Measurements from ENCODE around the gene MIR17HG. TPM values are rescaled to one million over a fixed set of nuclear protein-coding genes. Genes with fewer than 3 reads are reported as not detected.

Gene MIR17HG
- total and polyA plus RNA-seq, 5 donors = 1.1 to 2.6 (median 1.9) TPM

- H3K4me1 ChIP-seq (ENCODE audit: control insufficient read depth, insufficient read depth, low read length) = no peaks in the 10 kb centered on the region
- no peak overlapping the region for H3K4me3 ChIP-seq (ENCODE audit: low read length)
- 50% methylated on average over 6 of the region's 6 CpGs for WGBS
- peaks cover 2% of the 10 kb centered on the region for H3K27me3 ChIP-seq (ENCODE audit: control insufficient read depth, insufficient read depth)
- no peak for ATAC-seq
- H3K27ac ChIP-seq (ENCODE audit: low read length) = no peak overlapping the region
- H3K9me3 ChIP-seq (ENCODE audit: control insufficient read depth, low read length) = no peaks in the 10 kb centered on the region
- DNase-seq = no peak
- intact Hi-C loops (cut with DNase I) = no loop called here
Measured at GRCh38 chr13:91400063-91400399, 52.5 kb downstream of the MIR17HG start.

DNA sequence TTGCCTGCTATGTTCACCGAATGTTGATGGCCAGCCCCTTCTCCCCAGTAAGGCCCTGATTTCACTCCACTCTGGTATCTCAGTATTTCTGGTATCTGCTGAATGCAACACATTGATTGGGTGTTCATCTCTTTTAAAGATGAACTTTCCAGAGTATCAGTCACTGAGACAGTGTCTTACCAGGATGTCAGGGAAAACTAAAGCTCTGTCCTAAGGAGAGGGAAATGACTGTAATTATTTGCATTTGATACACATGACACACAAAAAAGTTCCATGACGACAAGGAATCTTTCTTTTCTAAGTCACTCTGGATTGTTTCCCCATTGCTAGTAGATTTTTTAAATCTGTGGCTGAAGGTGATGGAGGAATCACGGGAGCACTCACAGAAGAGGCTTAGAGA, 53.2 kb downstream of the MIR17HG start:
- Histone ChIP-seq H3K27ac (ENCODE audit: low read length) (no peak overlapping the region), H3K27me3 (ENCODE audit: control insufficient read depth, insufficient read depth) (peaks cover 2% of the 10 kb centered on the region), H3K9me3 (ENCODE audit: control insufficient read depth, low read length) (no peaks in the 10 kb centered on the region), H3K4me3 (ENCODE audit: low read length) (no peak overlapping the region), H3K4me1 (ENCODE audit: control insufficient read depth, insufficient read depth, low read length) (no peaks in the 10 kb centered on the region)
- ATAC-seq (no peak), DNase-seq (no peak)
- 73% methylated on average over 3 of the region's 3 CpGs for WGBS
- intact Hi-C loops (cut with DNase I) = no loop called here

GRCh38 chr13:91401920-91402319, 54.4 kb downstream of the MIR17HG start:
- H3K4me1 ChIP-seq (ENCODE audit: control insufficient read depth, insufficient read depth, low read length) = no peaks in the 10 kb centered on the region
- peaks cover 2% of the 10 kb centered on the region for H3K27me3 ChIP-seq (ENCODE audit: control insufficient read depth, insufficient read depth)
- no peak overlapping the region for H3K4me3 ChIP-seq (ENCODE audit: low read length)
- DNase-seq (no peak), ATAC-seq (no peak)
- no peaks in the 10 kb centered on the region for H3K9me3 ChIP-seq (ENCODE audit: control insufficient read depth, low read length)
- intact Hi-C loops (cut with DNase I) = no loop called here
- 69% methylated on average over 2 of the region's 2 CpGs for WGBS
- no peak overlapping the region for H3K27ac ChIP-seq (ENCODE audit: low read length)

Other genes with a start within 250 kb of the MIR17HG start
- 1 to 10 TPM in 3 of 4 donors, under 1 TPM in 1; 0.99 to 4.3 (median 2.6) TPM for gene GPC5, start 50.9 kb downstream of the MIR17HG start, total RNA-seq
- 1.6 TPM for gene GPC5, start 50.9 kb downstream of the MIR17HG start, polyA plus RNA-seq